Cortex of kidney (tissue), 1 donor: ENCODE data around the gene CUL3.

Experiments used
- DNase-seq: peaks from one replicate; lab custom pipeline; 2025; lab: John Stamatoyannopoulos, UW

The CUL3 gene

DNA sequence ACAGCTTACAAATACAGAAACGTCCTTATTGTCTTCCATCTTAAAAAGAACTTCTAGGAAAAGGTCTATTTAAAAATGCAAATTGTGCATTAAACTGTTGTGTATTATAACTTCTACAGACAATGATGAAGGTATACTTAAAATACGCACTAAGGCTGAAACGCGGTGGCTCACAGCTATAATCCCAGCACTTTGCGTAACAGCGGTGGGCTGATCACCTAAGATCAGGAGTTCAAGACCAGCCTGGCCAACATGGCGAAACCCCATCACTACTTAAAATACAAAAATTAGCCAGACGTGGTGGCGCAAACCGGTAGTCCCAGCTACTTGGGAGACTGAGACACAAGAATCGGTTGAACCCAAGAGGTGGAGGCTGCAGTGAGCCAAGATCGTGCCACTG is 4.9 kb downstream of the CUL3 start:
- DNase-seq = no peak

DNA sequence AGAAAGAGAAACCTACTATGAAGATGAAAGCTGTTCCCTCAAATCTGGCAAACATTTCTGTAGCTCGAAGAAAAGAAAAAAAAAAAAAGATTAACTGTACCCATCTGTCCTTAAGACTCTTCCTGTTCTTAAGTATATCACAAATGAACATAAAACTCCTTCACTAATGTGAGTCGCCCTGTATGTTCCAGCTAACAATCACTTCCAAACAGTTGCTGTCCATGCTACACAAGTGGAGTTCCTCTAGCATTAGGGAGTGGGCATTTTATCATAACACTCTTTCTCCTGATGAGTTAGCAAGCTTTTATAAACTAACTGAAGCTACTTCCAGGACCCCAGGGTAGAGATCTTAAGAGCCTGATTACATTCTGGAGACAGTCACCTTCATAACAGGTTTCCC is 5.8 kb downstream of the CUL3 start:
- no peak for DNase-seq

DNA sequence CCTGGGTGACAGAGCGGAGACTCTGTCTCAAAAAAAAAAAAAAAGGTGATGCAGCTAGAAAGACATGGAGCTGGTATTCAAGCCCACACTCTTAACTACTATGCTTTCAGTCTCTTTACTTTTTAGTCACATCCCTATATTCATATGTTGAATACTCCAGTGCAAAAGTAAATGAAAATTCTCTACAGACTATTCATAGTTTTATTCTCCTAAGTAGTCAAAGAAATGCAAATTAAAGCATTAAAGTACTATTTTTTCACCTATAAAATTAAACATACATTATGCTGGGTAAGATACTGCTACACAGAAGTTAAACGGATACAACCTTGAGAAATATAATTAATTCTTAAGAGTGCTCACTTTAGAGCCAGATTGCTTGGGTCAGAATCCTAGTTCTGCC is 7.6 kb downstream of the CUL3 start:
- DNase-seq = no peak

DNA sequence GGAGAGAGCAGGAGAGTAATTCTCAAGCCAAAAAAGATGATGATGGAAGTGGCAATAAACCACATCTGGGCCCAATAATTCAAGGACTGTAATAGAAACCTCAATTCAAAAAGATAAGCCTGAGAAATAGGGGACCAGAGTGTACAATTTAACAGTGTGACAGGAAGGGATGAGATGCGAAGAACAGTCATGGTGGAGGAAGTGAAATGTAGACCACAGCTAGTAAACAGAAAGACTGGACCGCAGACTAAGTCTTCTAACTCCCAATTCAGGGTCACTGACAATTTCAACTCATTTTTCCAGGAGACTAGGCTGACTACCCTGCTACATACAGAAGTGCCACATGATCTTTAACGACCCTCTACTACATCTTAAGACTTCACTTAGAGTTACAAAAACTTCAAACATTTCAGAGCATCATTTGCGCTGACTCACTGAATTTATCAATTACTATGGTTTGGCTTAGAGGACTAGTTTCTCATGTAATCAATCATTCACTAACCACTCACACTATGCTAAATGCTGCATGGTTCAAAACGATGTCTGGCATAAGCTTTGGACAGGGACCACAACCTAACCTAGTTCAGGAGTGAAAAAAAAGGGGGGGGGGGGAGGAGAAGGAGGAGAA is 9.0 kb downstream of the CUL3 start:
- no peak for DNase-seq

DNA sequence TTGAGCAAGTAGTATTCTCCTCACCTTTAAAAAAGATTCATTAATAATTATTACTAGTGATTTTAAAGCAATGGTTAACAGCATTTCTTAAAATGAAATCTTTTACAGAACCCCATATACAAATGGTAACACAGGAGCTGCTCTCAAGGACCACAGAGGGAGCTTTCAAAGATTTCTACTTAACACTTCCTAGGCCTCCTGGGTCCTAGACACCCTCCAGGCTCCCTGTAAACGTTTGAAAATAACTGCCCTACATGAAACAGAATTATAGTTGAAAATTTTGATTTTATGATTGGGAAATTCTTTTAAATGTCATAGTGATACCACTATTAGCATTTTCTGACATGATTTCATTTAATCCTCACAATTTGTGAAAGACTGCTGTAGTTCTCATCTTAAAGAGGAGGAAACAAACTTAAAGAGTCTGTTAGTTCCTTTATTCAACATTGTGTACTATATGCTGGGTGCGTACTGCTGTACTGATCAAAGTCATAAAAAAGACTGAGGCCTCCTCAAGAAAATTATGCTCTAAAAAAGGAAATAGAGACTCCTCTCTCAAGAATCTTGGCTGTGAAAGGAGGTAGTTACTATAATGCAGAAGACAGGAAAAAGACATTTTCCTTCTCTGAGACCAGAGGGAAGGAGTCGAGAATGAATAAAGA is 10.6 kb downstream of the CUL3 start:
- no peak for DNase-seq

DNA sequence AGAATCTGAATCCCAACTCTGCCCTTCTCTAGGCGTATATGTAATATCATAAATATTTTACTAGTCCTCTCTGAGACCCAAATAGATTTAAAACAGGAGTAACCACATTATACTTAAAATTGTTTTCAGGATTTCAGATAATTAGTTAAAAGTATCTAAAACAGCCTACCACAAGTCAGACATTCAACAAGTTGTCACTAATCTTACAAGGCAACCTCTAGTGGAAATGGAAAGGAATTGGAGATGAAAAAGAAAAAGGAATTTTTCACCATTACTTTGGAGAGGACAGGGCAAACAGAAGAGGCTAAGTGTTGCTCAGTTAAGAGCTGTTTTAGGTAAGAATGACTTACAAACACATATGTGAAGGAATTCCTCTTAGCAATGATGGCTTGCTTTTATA is 11.4 kb downstream of the CUL3 start:
- DNase-seq = no peak

DNA sequence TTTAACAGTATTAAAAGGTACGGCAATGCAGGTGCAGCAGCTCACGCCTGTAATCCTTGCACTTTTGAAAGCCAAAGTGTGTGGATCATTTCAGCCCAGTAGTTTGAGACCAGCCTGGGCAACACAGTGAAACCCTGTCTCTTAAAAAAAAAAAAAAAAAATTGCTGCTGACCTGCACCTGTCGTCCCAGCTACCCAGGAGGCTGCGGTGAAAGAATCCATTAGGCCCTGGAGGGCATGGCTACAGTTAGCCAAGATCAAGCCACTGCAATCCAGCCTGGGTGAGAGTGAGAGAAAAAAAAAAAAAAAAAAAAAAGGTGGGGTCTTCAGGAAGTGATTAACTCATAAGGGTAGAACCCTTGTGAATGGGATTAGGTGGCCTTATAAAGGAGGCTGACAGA is 12.8 kb downstream of the CUL3 start:
- no peak for DNase-seq

DNA sequence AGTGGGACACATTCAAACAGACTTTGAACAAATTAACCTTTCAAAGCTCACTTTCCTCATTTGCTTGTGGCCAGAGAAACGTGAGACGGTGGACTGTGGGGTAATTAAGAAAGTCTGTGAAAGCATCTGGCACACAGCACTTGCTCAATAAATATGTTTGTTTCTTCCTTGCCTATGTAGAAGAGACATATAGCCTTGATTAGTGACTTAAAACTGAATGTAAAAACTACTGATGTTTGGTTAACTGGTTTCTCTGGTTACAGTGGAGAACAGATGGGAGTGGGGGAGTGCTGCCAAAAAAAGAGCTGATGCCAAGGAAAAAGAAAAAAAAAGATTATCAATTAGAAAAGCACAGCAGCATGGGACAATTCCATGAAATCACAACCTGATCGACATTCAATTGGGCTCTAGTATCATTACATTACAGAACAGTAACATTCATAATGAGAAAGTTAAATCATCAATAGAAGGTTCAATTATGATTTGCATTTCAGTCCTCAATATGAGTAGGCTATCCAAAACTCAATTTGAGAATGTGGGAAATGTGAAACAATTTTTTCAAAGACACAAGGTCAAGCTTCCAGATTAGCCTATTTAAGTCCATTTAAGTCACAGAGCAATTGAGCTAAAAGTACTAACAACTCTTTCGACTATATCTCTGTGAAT is 14.7 kb downstream of the CUL3 start:
- no peak for DNase-seq

DNA sequence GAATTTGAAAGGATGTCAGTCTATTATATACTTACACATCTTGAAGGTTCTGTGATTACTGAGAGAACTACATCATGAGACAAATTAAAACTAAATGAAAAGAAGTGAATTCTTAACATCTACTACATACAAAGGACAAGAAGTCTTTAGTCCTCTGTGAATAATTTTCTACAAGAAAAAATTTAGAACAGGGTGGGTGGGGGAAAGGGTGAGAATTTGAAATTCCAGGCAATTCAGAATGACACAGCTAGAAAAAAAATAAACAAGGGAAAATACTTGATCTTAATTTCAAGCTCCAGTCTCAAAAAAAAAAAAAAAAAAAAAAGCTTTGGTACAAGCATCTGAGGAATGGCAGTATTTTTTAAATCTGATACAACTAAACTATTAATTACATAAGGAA is 15.5 kb downstream of the CUL3 start:
- DNase-seq = no peak

DNA sequence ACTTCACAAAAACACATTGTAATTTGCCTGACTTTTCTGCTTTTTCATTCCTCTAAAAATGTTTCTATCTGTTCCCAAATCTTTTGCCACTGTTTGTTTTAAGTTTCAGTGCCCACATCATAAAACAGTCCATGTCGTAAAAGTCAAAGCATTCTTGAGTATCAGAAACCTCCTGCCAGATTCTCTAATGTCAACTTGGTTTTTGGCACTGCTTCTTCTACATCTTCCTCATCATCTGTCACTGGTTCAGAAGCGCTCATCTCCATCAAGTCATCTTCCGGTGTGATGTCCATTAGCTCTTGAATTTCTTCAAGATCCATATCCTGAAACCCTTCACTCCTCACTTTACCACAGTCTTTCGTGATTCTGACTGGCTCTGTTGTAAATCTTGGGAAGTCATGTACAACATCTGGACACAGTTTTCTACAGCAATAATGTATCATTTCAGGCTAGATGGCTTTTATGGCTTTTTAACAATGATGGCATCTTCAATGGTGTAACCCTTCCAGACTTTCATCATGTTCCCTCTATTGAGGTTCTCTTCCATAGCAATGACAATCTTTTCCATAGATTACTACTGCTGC is 19.6 kb downstream of the CUL3 start:
- DNase-seq = no peak

DNA sequence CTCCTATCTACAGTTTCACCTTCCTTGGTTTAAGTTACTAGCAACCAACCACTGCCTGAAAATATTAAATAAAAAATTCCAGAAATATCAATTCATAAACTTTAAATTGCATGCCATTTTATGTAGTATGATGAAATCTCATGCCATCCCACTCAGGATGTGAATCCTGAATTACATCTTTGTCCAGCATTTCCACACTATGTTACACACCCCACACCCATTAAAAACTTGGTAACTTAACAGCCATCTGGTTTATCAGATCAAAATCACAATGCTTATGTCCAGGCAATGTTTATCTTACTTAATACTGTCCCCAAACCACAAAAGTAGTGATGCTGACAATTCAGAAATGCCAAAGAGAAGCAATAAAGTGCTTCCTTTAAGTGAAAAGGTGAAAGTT is 21.6 kb downstream of the CUL3 start:
- no peak for DNase-seq

DNA sequence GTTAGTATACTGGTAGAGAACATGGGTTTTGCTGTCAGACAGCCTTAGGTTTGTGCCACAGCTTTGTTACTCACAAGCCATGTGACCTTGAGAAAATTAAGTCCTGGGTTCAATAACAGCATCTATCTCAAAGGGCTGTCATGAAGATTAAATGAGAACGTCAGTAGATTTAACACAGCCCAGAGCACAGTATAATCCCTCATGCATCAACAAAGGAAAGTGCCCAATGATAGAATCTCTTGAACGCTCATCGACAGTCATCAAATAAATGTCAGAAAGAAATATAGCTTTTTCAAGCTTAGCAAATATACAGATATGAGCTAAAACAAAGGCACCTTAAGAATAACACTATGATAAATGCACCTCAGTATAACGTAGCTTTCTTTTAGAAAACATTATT is 22.3 kb downstream of the CUL3 start:
- DNase-seq = no peak

DNA sequence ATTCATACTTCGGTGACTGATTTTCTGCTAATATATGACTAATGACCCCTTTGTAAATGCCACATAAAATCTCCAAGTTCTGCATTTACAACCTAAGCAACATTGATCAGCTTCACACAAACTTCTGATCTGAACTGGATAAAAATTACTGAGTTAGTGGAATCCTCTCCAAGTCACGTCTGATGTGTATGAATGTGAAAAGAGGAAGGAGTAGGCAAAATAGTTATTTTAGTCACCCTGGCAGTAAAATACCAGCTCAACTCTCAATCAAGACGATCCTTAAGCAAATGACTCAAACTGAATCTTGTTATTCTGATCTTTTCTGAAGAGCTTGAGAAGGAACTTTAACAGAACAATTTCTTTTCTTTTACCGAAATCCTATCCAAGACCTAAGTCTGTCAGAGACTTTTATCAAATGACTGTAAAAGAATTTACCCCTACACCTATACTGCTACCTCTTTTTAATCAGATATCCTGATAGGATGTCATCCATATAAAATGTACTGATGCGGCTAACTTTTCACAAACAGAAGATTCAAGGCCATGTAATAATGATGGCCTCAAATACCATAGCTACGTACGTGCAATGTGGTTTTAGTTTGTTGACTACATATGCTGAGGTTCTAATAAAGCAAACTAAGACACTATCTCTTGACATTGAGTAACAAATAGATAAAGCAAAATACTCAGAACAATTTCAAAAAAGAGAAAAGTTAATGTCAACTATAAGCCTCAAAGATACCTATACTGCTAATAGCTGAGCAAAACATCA is 23.7 kb downstream of the CUL3 start:
- no peak for DNase-seq

DNA sequence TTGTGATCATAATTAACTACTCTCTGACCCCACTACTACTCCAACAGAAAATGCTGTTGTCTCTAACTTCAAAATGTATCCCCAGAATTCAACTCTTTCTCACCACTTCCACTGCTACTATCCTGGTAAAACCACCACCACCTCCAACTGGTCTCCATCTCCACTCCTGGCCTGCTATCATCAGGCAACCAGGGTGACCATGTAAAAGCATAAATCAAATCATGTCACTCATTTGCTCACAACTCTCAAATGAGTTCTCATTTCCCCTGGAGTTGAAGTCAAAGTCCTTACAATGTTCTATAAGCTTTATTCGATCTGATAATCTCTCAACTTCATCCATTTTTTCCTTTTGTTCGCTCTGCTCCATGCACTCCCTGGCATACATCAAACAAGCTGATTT is 24.6 kb downstream of the CUL3 start:
- no peak for DNase-seq

DNA sequence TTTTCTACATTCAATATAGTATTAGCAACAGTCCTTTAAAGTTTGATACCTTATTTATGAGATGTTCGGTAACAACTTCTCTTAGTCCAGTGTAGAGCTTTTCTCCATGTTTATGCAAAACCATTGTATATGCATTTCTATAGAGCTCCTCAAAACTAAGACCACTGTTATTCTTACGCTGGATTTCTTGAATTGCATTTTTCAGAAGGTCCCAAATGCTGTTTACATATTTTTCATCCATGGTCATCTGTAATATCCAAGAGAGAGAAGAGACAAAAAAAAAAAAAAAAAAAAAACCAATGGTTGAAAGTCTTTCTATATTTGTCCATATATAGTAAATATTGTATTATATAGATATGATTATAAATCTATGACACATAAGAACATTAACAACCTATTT is 27.6 kb downstream of the CUL3 start:
- no peak for DNase-seq

DNA sequence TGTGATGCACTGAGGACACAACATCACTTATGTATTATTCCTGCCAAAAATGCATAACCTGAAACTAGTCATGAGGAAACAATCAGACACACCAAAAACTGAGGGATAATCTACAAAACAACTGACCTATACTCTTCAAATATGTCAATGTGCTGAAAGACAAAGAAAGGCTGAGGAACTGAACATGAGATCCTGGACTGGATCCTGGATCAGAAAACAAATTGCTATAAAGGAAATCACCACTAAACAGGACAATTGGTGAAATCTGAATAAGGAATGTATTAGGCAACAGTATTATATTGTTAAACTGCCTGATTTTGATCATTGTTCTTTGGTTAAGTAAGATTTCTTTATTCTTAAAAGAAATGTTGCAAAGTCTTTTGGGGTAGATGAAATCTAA is 28.8 kb downstream of the CUL3 start:
- no peak for DNase-seq

DNA sequence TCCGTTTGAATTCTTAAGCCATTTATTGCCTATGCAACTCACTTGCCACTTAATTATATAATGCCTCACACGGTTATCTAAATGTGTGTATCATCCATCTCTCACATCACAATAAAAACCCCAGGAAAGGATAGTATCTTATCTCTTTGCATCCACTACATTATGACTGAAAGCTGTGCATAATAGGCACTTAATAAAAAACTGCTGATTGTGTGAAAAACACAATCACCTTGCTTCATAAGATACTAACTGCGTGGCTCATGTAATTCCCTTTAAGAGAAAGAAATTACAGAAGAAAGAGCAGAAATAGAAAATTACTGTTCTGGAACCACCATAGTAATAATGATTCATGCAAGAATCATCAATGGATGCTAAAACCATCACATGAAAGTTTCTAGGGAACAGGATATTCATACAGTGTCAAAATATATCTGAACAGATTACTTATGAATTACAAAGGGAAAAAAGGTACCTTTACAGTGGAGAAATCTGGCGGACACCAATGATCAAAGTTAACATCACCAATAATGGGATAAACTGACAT is 29.3 kb downstream of the CUL3 start:
- DNase-seq = no peak

DNA sequence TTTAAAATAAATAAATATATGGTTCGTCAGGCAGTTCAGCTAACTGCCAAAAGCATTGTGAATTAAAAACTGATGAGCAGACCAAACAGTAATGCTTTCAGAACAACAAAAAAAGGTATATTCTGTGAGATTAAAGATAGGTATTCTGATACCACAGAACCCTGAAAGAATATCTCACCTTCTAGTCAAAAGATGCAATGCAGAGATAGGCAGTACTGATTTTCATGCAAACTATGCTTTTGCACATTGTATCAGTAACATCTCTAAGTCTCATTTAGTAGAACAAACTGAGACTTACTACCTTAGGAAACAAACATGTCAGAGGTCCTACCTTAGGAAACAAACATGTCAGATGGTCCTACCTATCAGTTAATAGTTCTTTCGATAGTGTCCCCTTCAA is 32.4 kb downstream of the CUL3 start:
- DNase-seq = no peak

DNA sequence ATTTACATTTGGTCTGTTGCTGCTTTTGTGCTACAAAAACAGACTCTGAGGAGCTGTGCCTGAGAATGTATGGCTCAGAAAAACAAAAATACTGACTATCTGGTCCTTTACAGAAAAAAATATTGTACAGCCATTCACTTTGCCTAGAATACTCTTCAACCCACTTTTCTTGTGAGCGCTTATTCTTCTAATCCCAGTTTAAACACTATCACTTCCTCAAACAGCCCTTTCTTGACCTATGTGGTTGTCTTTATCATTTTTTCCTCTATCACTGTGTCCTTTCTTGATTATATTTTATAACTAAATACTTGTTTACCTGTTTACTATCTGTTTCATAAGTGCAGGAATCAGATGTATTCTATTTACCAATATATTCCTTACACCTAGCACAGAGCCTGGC is 33.5 kb downstream of the CUL3 start:
- DNase-seq = no peak

DNA sequence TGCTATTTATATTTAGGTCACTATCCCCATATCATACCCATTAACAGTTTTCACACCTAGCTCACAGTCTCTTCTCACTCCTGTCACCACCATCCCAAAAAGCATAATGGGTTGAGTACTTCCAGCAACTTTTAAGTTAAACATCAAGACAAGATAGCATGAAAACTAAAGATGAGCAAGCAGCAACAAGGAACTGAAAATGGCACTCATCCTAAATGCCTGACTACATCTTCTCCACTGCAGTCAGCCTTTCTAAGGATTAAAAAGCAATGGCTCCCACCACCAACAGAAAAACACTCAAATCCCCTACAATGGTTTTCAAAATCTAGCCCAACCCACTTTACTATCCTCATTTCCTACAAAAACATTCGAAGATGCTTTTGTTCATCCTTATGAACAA is 38.2 kb downstream of the CUL3 start:
- DNase-seq = no peak

DNA sequence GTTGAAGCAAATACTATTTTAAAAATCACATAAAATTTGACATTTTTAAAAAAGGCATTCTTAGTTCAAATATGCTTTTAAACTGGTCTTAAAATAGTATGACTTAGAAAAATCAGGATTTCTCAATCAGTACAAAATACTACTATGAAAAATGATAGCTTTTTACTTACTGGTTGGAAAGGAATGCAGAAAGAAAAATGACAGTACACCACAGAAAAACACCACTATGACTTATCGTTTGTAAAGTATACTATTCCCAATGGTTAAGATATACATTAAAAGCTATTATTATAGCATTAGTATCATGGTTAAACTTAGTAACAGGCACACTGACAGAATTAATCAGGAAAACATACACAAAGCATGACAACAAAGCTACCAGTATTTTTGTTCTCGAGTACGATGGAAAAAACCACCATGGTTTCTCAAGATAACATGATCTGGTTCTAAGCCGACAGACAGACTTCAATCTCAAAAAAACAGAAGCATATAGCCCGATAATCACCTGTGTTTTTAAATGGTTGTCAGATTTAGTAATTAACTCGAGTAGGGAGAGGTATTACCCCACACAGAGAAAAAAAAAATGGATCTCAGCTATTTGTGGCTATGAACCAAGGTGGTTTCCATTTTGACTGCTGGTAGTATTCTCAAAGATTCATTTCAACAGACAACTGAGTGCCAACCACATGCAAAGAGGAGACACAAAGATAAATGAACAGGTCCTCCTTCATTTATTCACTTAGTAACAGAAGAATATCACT is 39.1 kb downstream of the CUL3 start:
- DNase-seq = no peak

DNA sequence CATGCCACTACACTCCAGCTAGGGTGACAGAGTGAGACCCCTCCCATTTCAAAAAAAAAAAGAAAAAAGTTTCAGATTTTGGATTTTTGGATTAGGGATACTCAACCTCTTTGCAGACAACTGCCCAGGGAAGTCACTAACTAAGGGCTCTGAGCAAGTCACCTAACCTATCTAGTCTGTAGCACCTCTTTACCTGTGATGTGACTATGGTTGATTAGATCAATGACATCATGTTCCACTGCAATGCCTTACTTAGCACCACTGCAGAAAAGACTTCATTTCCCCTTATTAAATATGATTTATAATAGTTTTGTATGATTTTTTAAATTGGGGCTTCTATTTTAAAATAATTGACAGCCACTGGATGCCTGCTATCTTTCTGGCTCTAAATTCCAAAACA is 41.2 kb downstream of the CUL3 start:
- no peak for DNase-seq
